GM12892 (cell line): Measurements from ENCODE around the gene PCNT.

Source experiments
- POLR2A ChIP-seq: IDR thresholded peaks from 2 replicates; pipeline ENCODE4 v1.6.1; 2011; ENCODE audit warnings: low read depth, low read length, control low read depth
- POLR2AphosphoS5 ChIP-seq: IDR thresholded peaks from 2 replicates; pipeline ENCODE4 v1.6.1; 2011; ENCODE audit warnings: low read depth, low read length, control low read depth

- no peak for TF ChIP-seq POLR2A
- no peak for TF ChIP-seq POLR2AphosphoS5
Observed at GRCh38 chr21:46393451-46393940, 69.5 kb downstream of the PCNT start.
